ENCODE results near the gene PHLPP1.
A peak's percentile ranks its signal among the peaks of the same experiment; 100 is the strongest.

Gene PHLPP1

DNA sequence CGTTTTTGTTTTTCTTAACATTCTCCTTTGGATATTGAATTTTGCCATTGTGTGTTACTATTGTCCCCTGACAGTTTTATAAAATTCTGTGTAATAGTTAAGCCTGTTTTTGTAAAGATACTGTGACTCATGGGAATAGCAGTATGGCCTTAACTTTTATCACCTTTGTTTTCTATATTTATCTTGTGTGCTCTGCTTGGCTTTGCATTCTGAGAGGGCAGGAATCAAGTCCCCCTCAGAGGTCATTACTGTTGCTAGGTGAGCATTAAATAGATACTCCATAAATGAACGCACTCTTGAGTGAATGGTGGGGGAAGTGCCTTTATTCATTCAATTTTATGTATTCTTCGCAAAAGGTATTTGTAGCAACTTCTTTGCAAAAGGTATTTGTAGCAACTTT, 160.0 kb downstream of the PHLPP1 start:
- TF ChIP-seq RAD21 (IDR thresholded peaks at IDR 0.05; ENCODE audit: low read depth) (no peak), YY1 (IDR thresholded peaks at IDR 0.05; ENCODE audit: low read depth) (no peak), FOXM1 (IDR thresholded peaks at IDR 0.05; ENCODE audit: borderline replicate concordance, low read depth) (no peak)
- TF ChIP-seq, protein P1, sequence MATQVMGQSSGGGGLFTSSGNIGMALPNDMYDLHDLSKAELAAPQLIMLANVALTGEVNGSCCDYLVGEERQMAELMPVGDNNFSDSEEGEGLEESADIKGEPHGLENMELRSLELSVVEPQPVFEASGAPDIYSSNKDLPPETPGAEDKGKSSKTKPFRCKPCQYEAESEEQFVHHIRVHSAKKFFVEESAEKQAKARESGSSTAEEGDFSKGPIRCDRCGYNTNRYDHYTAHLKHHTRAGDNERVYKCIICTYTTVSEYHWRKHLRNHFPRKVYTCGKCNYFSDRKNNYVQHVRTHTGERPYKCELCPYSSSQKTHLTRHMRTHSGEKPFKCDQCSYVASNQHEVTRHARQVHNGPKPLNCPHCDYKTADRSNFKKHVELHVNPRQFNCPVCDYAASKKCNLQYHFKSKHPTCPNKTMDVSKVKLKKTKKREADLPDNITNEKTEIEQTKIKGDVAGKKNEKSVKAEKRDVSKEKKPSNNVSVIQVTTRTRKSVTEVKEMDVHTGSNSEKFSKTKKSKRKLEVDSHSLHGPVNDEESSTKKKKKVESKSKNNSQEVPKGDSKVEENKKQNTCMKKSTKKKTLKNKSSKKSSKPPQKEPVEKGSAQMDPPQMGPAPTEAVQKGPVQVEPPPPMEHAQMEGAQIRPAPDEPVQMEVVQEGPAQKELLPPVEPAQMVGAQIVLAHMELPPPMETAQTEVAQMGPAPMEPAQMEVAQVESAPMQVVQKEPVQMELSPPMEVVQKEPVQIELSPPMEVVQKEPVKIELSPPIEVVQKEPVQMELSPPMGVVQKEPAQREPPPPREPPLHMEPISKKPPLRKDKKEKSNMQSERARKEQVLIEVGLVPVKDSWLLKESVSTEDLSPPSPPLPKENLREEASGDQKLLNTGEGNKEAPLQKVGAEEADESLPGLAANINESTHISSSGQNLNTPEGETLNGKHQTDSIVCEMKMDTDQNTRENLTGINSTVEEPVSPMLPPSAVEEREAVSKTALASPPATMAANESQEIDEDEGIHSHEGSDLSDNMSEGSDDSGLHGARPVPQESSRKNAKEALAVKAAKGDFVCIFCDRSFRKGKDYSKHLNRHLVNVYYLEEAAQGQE (IDR thresholded peaks at IDR 0.05; ENCODE audit: low read depth) = no peak

DNA sequence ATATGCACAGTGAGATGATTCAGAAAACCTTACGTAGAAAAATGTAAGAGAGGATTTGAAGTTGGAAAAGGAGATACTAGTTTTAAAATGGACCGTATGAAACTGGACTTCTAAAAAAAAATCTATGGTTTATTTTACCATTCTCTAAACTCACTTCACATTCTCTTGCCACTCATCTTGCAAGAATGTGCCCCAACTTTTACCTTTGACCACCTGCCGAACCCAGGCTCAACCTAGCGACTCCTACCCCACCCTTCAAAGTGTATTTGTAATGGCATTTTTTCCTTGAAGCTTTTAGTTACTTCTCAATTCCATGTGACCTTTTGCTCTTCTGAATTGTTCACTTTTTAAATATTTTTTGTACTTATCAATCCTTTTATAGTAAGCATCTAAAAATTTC, 160.8 kb downstream of the PHLPP1 start:
- TF ChIP-seq, protein P1 (IDR thresholded peaks at IDR 0.05; ENCODE audit: low read depth) = no peak
- no peak for TF ChIP-seq EP300 (IDR thresholded peaks at IDR 0.05; ENCODE audit: borderline replicate concordance)

DNA sequence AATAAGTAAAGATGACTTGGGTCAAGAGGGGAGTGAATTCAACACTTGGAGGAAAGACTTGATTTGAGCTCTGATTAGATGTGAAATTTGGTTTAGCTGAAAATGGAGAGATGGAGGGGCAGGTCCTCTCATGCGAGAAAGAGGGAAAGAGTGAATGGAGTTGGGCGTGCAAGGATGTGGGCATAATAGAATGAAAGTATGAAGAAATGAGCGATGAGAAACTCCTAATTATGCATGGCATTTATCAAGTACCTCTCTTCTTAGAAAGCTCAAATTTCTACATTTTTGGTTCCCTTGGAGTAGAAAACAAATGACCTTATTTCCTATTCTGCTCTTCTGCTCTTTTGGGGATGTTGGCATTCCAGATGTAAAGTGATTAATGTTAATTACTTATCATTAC, 161.5 kb downstream of the PHLPP1 start:
- no peak for TF ChIP-seq FOXM1 (IDR thresholded peaks at IDR 0.05; ENCODE audit: borderline replicate concordance, low read depth)
- no peak for TF ChIP-seq ZBTB7A (IDR thresholded peaks at IDR 0.05; ENCODE audit: low read depth)
- no peak for TF ChIP-seq TAF1 (IDR thresholded peaks at IDR 0.05; ENCODE audit: low read depth)
- no peak for TF ChIP-seq EP300 (IDR thresholded peaks at IDR 0.05; ENCODE audit: borderline replicate concordance)
- TF ChIP-seq CREB1 (IDR thresholded peaks at IDR 0.05; ENCODE audit: low read depth) = no peak
- TF ChIP-seq, protein P2, sequence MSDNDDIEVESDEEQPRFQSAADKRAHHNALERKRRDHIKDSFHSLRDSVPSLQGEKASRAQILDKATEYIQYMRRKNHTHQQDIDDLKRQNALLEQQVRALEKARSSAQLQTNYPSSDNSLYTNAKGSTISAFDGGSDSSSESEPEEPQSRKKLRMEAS (IDR thresholded peaks at IDR 0.05) = no peak
- no peak for TF ChIP-seq TCF12 (IDR thresholded peaks at IDR 0.05; ENCODE audit: low read depth)
- no peak for TF ChIP-seq TEAD4 (IDR thresholded peaks at IDR 0.05)
- no peak for TF ChIP-seq CEBPB (IDR thresholded peaks at IDR 0.05)
- TF ChIP-seq, protein P3, sequence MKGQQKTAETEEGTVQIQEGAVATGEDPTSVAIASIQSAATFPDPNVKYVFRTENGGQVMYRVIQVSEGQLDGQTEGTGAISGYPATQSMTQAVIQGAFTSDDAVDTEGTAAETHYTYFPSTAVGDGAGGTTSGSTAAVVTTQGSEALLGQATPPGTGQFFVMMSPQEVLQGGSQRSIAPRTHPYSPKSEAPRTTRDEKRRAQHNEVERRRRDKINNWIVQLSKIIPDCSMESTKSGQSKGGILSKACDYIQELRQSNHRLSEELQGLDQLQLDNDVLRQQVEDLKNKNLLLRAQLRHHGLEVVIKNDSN (IDR thresholded peaks at IDR 0.05) = no peak
- no peak for TF ChIP-seq RAD21 (IDR thresholded peaks at IDR 0.05; ENCODE audit: low read depth)
- TF ChIP-seq, protein P1 (IDR thresholded peaks at IDR 0.05; ENCODE audit: low read depth) = no peak
- no peak for TF ChIP-seq EGR1 (IDR thresholded peaks at IDR 0.05)

DNA sequence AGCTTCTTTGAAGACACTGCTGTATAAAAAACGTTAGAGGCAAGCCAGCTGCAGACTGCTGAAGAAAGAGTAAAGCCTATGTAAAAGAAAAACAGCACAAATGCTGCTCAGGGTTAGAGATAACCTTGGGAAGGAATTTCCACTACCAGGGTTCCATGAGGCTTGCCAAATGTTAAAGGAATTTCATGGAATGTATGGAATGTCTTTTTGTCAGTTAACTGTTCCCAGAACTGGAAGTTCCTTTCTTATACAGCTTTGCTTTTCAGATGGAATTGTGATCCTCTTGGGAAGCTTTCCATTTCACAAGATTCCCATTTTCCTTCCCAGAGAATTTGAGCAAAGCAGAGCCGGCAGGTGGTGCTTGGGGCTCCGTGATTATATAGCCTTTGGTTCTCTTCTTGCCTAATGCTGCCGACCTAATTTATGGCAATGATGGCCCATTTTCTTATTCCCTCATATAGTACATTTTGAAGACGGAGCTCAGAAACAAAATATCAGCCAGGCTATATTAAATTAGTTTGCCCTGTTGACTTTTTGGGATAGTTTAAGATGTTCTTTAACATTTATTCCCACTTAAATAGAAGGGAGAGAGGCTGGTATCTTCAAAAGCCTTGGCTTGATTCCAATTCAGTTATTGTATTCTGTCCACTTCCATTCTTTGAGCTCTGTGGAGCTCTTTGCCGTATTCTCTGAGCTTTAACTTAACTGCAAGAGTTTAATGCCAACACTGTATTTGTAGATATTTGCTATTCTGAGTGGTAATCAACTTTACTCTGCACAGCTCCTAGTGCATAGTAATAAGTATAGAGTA, 162.3 kb downstream of the PHLPP1 start:
- TF ChIP-seq ZBTB7A (IDR thresholded peaks at IDR 0.05; ENCODE audit: low read depth) = no peak
- TF ChIP-seq CREB1 (IDR thresholded peaks at IDR 0.05; ENCODE audit: low read depth) = no peak; the same call in 1 of the 2 replicates
- no peak for TF ChIP-seq EP300 (IDR thresholded peaks at IDR 0.05; ENCODE audit: borderline replicate concordance)
- no peak for TF ChIP-seq YY1 (IDR thresholded peaks at IDR 0.05; ENCODE audit: low read depth)
- TF ChIP-seq TAF1 (IDR thresholded peaks at IDR 0.05; ENCODE audit: low read depth) = no peak
- TF ChIP-seq EGR1 (IDR thresholded peaks at IDR 0.05) = no peak
- no peak for TF ChIP-seq FOXM1 (IDR thresholded peaks at IDR 0.05; ENCODE audit: borderline replicate concordance, low read depth)
- peak; percentile 85 for TF ChIP-seq TEAD4 (IDR thresholded peaks at IDR 0.05)
- TF ChIP-seq, protein P2 (IDR thresholded peaks at IDR 0.05) = no peak
- peak; percentile 71 for TF ChIP-seq NFIC (IDR thresholded peaks at IDR 0.05)
- TF ChIP-seq, protein P1 (IDR thresholded peaks at IDR 0.05; ENCODE audit: low read depth) = no peak
- TF ChIP-seq TCF12 (IDR thresholded peaks at IDR 0.05; ENCODE audit: low read depth) = no peak
- TF ChIP-seq RAD21 (IDR thresholded peaks at IDR 0.05; ENCODE audit: low read depth) = 0 out of 2 replicates have a peak, but pooled peaks have one; percentile 1
